Endometrial microvascular endothelial cells (primary cell): ENCODE data around the gene RUNDC3A. TPM values are rescaled to one million over a fixed set of nuclear protein-coding genes. Genes with fewer than 3 reads are reported as not detected.
"Not testable (repeated sequence)": the region's sequence is repeated elsewhere in the genome, so short reads cannot be mapped to it uniquely, and the experiment has no call there.

Source experiments
- in situ Hi-C: cut with HindIII; loops from 2 replicates; pipeline ENCODE4 v1.10.0; 2017; ENCODE audit warnings: low sequenced_read_pairs, low pct_unique_long_range_greater_than_20kb; ENCODE audit errors: inconsistent ontology term
- total RNA-seq: library from RNA; depleted of rRNA; stranded (reverse); fragments of >200 nt; gene quantifications from one replicate; pipeline ENCODE4 v1.2.3, GENCODE V29; 2015; ENCODE audit errors: inconsistent ontology term

The RUNDC3A gene
- total RNA-seq, 1 donor from 2014 or later = not detected

GRCh38 chr17:44351961-44352827, 43.8 kb downstream of the RUNDC3A start:
- in situ Hi-C loops = no loop called here

GRCh38 chr17:44352828-44353671, 44.6 kb downstream of the RUNDC3A start:
- in situ Hi-C loops = no loop called here

- in situ Hi-C loops = no loop called here
These were observed 45.4 kb downstream of the RUNDC3A start for GRCh38 chr17:44353672-44354331.

DNA sequence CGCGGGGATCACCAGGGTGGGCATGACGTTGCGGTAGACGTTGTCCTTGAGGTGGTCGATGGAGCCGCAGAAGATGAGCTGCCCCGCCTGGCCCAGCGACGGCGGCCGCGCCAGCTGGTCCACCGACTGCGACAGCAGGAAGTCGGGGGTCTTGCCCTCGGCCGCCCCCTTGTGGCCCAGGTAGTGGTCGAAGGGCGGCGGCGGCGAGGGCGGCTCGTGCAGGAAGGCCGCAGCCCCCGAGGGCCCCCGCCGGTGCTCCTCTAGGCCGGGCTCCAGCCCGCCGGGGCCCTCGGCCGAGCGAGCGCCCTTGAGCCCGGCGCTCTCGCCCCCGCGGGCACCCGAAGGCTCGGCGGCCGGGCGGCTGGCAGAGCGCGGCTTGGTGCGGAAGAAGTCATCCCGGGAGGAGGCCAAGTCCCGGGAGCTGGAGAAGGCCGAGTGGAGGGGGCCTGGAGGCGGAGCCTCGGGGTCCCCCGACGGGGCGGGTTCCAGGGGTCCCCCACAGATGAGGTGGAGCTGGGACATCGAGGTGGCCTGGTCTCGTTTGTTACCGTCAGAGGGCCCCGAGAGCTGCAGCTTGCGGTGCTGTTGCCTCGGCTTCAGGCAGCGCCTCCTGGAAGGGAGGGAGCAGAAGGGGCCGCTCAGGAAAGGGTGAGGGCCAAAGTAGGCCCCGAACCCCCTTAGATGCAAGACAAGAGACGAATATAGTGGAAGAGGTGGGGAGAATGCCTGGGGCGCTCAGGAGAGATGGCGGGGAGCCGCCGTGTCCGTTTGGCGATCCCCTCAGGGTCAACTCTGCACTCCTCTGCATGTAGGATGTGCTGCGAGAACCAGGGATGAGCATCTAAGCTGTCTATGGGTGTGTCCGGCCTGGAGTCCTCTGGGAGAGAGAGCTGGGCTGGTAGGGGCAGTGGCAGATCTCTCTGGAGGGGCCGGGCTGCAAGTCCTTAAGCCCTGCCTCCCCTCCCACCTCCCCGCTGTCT, 46.5 kb downstream of the RUNDC3A start:
- in situ Hi-C loops = no loop called here

DNA sequence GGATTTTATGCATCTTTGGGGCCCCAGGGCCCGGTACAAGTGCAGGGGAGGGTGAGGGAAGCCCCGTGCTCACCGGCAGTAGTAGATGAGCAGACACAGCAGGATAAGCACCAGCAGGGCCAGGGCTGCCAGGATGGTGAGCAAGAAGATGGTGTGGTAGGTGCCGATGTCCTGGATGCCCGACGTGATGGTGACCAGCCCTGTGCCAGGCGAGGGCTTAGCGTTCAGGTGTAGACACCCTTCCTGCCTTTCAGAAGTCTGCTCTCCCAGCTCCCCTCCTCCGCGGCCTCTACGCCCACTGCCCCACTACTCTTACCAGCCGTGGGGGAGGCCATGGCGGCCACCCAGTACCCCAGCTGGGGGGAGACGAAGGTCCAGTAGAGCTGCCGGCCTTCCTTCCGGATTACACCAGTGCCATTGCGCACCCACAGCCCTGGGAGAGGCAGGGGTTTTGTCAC, 47.3 kb downstream of the RUNDC3A start:
- in situ Hi-C loops = no loop called here

GRCh38 chr17:44356241-44356640, 47.8 kb downstream of the RUNDC3A start:
- in situ Hi-C loops = no loop called here

- in situ Hi-C loops = no loop called here
These were observed 49.7 kb downstream of the RUNDC3A start for GRCh38 chr17:44358066-44358465.

- in situ Hi-C loops = no loop called here
These were observed 50.6 kb downstream of the RUNDC3A start for GRCh38 chr17:44359006-44359405.

- in situ Hi-C loops = no loop called here
These were observed 51.2 kb downstream of the RUNDC3A start for GRCh38 chr17:44359458-44360143.

GRCh38 chr17:44360144-44360533, 51.7 kb downstream of the RUNDC3A start:
- in situ Hi-C loops = no loop called here

DNA sequence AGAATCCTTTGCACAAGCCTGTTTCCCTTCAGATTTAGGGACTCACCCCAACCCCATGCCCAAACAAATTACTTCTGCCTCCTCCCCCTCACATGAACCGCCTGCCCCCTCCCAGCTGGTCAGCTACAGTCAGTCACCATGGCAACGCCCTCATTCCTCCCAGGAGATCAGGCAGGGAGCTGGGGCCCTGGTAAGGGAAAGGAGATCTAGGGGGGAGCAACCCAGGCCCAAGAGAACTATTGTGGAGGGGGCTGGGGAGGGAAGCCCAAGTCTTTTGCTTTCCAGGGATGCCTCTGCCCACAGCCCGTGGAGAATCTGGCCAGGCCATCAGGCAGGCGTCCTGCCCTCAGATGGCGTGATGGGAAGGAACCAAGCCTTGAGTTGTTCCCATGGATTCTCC, 52.4 kb downstream of the RUNDC3A start:
- in situ Hi-C loops = no loop called here

- in situ Hi-C loops = no loop called here
These were observed 53.2 kb downstream of the RUNDC3A start for GRCh38 chr17:44361292-44362260.

DNA sequence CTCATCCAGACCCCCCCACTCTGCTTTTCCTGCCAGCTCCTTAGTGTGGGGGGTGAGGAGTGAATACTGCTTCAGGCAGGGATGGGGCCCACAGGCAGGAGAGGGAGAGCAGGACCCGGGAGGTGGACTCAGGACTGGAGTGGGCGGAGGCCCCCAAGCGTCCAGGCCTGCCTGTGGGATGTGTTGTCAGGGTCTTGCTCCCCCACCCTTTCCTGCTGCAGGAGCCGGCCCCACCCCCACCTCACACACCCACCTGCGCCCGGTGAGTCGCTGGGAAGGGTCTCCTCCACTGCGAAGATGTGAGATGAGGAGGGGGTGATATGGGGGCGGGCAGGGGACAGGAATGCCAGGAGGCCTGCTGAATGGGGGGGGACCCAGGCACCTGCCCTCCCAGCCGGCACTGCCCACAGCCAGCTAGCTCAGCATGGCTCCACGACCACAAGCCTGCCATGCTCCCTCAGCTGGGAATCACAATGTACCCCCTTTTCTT, 54.1 kb downstream of the RUNDC3A start:
- in situ Hi-C loops = no loop called here

- in situ Hi-C loops = no loop called here
These were observed 54.7 kb downstream of the RUNDC3A start for GRCh38 chr17:44362949-44363612.

DNA sequence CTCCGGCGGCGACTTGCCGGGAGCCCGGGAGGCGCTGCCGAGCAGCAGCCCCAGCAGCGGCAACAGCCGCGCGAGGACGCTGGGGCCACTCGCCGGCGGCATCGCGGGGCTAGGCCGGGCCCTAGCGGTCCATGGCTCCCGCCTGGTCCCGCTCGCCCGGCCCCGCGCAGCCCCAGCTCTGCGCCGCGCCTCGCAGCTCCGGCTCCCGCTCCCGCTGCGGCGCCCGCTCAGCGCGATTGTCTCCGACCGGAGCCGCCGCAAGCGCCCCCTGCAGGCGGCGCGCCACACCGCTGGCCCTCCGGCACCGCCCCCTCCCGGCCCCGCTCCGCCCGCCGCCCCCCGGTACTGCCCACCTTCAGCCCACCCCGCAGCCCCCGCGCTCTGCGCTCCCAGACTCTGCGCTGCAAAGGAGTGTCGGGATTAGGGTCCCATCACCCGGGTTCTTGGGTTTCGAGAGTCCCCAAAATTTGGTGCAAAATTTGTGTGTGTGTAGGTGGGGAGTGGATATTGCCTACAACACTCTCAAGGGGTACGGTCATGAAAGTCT, 55.3 kb downstream of the RUNDC3A start, which contains the start of gene FAM171A2:
Gene FAM171A2 (minus strand): TSS at position 241 of the 547 bp plus-strand sequence. CDS start 139 bp downstream, at position 102.
- in situ Hi-C loops = no loop called here

- in situ Hi-C loops = not testable (repeated sequence)
These were observed 56.6 kb downstream of the RUNDC3A start for GRCh38 chr17:44365051-44365450.
